ENCODE measurements around the gene PACS1.

GRCh38 chr11:66188580-66188979 lies 118.5 kb downstream of the PACS1 start:
- no peak for TF ChIP-seq REST (IDR thresholded peaks at IDR 0.05; ENCODE audit: low read depth, low read length)
- TF ChIP-seq EZH2phosphoT487 (IDR thresholded peaks at IDR 0.05; ENCODE audit: borderline replicate concordance, low read depth): no peak
- TF ChIP-seq TCF12 (IDR thresholded peaks at IDR 0.05): 0 out of 2 replicates have a peak, but pooled peaks have one; percentile 10
- TF ChIP-seq CTCF (IDR thresholded peaks at IDR 0.05): no peak
- TF ChIP-seq RAD21 (IDR thresholded peaks at IDR 0.05; ENCODE audit: low read length): no peak
- no peak for TF ChIP-seq YY1 (IDR thresholded peaks at IDR 0.05; ENCODE audit: low read depth)
- no peak for TF ChIP-seq GABPA (IDR thresholded peaks at IDR 0.05; ENCODE audit: low read depth)
- no peak for TF ChIP-seq EP300 (IDR thresholded peaks at IDR 0.05; ENCODE audit: borderline replicate concordance in 1 of 2, low read depth in 1 of 2, low read length in 1 of 2)
- no peak for TF ChIP-seq POLR2AphosphoS5 (IDR thresholded peaks at IDR 0.05; ENCODE audit: low read depth, low read length)
- no peak for TF ChIP-seq GATA2 (CRISPR knock-in tag; IDR thresholded peaks at IDR 0.05)

All from SK-N-SH (cell line).